GM19463 (cell line): ENCODE measurements around the gene DNTT.

ENCODE experiments used
- ATAC-seq: cut with Tn5 transposase; IDR thresholded peaks from one replicate; pipeline ENCODE4 v1.9.1; 2021; ENCODE audit warnings: mild to moderate bottlenecking, moderate library complexity; ENCODE audit not compliant: unreplicated experiment

The DNTT gene

GRCh38 chr10:96374985-96375830 lies 71.0 kb downstream of the DNTT start:
- ATAC-seq, result peak; percentile 80

GRCh38 chr10:96376483-96376882 lies 72.2 kb downstream of the DNTT start:
- ATAC-seq, result peak; percentile 58

- ATAC-seq, result no peak
Observed at GRCh38 chr10:96377816-96378294, 73.6 kb downstream of the DNTT start.

- ATAC-seq, result no peak
Observed at GRCh38 chr10:96378741-96379140, 74.5 kb downstream of the DNTT start.

GRCh38 chr10:96379758-96380157 lies 75.5 kb downstream of the DNTT start:
- ATAC-seq, result no peak

GRCh38 chr10:96380821-96381220 lies 76.6 kb downstream of the DNTT start:
- ATAC-seq, result no peak

- no peak for ATAC-seq
Observed at GRCh38 chr10:96384506-96384905, 80.3 kb downstream of the DNTT start.

GRCh38 chr10:96387161-96387560 lies 82.9 kb downstream of the DNTT start:
- ATAC-seq, result no peak

- no peak for ATAC-seq
Observed at GRCh38 chr10:96387601-96388000, 83.4 kb downstream of the DNTT start.
